PC-3 (cell line): ENCODE data around the gene CDH12.
"Not testable (repeated sequence)": the region's sequence is repeated elsewhere in the genome, so short reads cannot be mapped to it uniquely, and the experiment has no call there.

Experiments
- CTCF ChIP-seq: fragments of 300-600 bp; sonication (generic); conservative IDR thresholded peaks from 2 replicates; pipeline ENCODE4 v1.5.1; 2017; ENCODE audit warnings: antibody characterized with exemption, low read depth, mild to moderate bottlenecking, low read length
- EZH2 ChIP-seq: fragments of 300-600 bp; sonication (generic); IDR thresholded peaks from one replicate; pipeline ENCODE4 v1.6.1; 2017; ENCODE audit warnings: antibody characterized with exemption, mild to moderate bottlenecking, low read length; ENCODE audit not compliant: unreplicated experiment
- EZH2phosphoT487 ChIP-seq: fragments of 300-600 bp; sonication (generic); IDR thresholded peaks from 2 replicates; pipeline ENCODE4 v1.6.1; 2018; ENCODE audit warnings: mild to moderate bottlenecking, antibody characterized with exemption, low read length, borderline replicate concordance

GRCh38 chr5:22165931-22166330 is 687.2 kb downstream of the CDH12 start:
- not testable (repeated sequence) for TF ChIP-seq EZH2, CTCF, EZH2phosphoT487
